Measurements from ENCODE around the gene CATSPERB.
"Not testable (repeated sequence)": the region's sequence is repeated elsewhere in the genome, so short reads cannot be mapped to it uniquely, and the experiment has no call there.

CATSPERB gene

DNA sequence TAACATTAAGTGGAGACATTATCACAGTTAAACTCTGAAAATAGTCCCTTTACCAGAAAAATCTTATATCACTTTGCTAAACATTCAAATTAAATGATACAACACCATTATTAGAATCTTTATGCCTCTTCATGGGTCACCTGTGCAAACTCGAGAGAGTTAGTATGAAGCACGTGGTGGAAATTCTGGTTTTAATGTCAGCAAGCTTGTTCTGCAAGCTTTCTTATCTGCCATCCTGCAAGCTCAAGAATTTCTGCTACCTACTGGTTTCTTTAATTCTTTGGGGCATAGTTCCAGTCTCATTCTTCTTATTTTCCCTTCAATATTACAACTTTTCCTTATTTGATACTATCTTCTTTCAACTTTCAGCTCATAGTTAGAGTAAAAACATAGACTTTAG is 868 bp downstream of the CATSPERB start:
- no peak for DNase-seq

GRCh38 chr14:91729756-91730155 is 2.1 kb downstream of the CATSPERB start:
- no peak for DNase-seq

DNA sequence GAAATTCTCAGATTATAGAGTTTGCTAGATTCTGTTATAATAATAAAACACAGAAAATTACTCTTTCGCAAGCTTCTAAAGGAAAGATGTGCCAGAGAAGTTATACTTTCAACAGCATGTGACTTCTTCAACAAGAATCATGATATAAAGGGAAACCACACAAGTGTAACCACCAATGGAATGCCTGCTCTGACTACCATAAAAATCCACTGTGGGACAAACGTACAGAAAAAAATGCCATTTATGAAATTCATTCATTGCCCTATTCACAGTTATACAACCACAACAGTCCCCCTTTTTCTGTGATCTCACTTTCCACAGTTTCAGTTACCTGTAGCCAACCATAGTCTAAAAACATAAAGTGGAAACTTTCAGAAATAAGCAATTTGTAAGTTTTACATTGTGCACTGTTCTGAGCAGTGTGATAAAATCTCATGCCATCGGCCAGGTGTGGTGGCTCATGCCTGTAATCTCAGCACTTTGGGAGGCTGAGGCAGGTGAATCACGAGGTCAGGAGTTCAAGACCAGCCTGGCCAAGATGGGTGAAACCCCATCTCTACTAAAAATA is 3.2 kb downstream of the CATSPERB start:
- no peak for DNase-seq

- DNase-seq, result no peak
These were observed 4.8 kb downstream of the CATSPERB start for GRCh38 chr14:91727121-91727520.

DNA sequence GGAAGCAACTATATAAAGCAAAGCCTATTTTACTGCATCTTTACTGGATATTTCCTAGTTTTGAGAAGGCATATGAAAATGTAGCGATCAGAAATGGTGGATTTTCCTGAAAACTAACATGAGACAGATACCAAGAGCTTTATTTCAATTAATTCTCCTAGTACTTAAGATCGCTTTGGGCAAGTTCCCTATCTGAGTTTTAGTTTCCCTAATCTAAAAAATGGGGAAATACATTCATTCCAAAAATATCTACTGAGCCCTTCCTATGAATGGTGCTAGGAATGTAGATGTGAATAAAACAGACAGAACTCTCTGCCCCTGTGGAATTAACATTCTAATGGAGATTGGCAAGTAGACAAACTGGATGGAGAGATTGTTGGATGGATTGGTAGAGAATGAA is 8.4 kb downstream of the CATSPERB start:
- DNase-seq, result no peak

DNA sequence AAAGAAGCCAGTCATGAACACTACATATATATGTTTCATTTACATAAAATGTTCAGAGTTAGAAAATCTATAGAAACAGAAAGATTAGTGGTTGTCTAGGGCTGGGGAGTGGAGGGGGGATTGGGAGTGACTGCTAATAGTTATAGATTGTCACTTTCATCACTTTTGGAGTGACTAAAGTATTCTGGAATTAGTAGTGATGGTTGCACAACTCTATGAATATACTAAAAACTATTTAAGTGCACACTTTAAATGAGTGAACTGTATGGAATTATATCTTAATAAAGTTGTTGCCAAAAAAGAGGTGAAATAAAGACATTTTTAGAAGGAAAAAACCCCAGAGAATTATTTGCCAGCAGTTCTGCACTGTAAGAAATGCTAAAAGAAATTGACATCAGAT is 9.5 kb downstream of the CATSPERB start:
- DNase-seq, result no peak

- DNase-seq, result no peak
These were observed 12.0 kb downstream of the CATSPERB start for GRCh38 chr14:91719839-91720238.

- no peak for DNase-seq
These were observed 14.9 kb downstream of the CATSPERB start for GRCh38 chr14:91716999-91717398.

GRCh38 chr14:91714805-91715204 is 17.1 kb downstream of the CATSPERB start:
- DNase-seq, result no peak

- no peak for DNase-seq
These were observed 23.1 kb downstream of the CATSPERB start for GRCh38 chr14:91708795-91709194.

DNA sequence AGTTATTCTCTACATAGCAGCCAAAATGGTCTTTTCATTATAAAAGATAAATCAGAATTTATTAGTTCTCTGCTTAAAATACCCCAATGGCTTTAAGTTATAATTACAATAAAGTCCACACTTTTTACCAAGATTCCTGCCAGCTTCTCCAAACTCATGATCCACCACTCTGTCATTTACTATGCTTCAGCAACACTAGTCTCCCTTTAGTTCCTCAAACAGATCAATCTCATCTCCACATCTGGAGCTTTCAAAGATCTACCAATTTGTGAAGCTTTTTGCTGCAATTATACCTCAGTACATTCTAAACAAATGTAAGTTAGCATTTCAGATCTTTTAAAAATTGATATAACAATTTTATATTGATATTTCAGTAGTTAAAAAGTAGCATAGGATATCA is 24.9 kb downstream of the CATSPERB start:
- DNase-seq, result no peak

GRCh38 chr14:91694643-91695042 is 37.2 kb downstream of the CATSPERB start:
- DNase-seq, result no peak

DNA sequence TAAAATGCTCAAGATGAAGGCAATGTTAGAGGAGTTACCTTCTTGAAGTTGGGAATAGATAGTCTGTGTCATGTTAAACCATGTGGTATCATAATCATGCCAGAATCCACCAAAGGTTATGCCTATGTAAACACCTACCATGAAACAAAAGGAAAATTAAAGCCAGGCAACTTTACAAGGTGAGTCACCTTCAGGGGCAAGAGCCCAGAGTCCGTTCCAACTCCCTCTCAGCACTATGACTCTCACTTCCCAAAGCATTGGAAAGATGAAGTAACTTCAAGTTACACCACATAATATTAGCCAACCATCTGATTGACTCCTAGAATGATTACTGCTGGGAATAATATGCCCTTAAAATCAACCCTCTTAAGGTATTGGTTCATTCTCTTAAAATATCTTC is 38.5 kb downstream of the CATSPERB start:
- no peak for DNase-seq

GRCh38 chr14:91692075-91692474 is 39.8 kb downstream of the CATSPERB start:
- DNase-seq, result no peak

GRCh38 chr14:91689608-91690007 is 42.3 kb downstream of the CATSPERB start:
- DNase-seq, result no peak

DNA sequence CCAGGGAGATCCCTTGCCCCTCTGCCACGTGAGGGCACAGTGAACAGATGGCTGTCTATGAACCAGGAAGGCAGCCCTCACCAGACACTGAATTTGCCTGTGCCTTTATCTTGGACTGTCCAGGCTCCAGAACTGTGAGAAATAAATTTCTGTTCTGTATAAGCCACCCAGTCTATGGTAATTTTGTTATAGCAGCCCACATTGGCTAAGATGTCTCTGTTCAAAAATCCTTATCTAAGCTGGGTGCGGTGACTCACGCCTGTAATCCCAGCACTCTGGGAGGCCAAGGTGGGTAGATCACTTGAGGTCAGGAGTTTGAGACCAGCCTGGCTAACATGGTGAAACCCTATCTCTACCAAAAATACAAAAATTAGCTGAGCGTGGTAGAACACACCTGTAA is 44.5 kb downstream of the CATSPERB start:
- DNase-seq, result not testable (repeated sequence)

- DNase-seq, result no peak
These were observed 46.3 kb downstream of the CATSPERB start for GRCh38 chr14:91685600-91685999.

DNA sequence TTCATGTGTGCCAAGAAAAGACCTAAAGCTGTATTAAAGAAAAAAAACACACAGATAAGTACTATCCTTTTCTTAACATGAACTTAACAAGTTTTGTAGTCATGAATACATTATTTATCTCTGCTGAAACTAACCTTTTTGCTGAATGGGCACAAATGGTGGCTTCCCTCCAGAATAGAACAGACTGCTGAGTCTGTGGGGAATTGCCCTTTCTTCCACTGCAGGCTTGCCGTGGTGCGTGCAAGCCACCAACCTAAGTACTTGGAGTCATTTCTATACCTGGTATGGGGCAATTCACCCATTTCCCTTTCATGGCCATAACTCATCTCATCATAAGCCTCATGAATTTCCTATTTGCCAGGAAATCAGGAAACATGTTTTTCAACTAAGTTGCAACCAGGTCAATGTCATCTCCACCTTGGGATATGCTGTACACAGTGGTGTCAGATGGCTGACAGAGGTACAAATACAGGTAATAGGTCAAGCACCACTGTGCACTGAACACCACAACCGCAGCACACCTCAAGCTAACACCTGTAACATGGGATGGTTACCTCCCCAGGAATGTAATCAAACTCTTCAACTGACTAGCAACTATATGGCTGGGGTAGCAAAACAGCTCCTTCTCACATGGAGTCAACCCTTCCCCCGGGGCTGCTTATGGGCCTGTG is 49.9 kb downstream of the CATSPERB start:
- DNase-seq, result no peak

- no peak for DNase-seq
These were observed 50.8 kb downstream of the CATSPERB start for GRCh38 chr14:91681118-91681517.

DNA sequence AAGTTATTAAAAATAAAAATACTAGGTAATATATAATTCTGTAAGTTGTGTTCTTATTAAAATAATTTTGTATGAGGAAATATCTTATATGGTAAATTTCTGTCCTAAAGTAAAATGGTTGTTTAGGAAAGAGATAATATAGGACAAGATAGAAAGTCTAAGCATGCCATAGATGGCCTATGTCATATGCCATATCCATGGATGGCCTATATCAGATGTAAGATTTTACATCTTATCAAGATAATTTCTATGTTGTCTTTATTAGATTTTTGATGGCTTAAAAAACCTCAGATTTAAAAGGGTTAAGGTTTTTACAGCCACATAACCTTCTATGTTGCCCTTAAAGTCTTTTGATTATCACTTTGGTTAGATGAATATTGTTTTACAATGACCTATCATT is 52.6 kb downstream of the CATSPERB start:
- DNase-seq, result no peak

GRCh38 chr14:91677687-91678086 is 54.2 kb downstream of the CATSPERB start:
- DNase-seq, result not testable (repeated sequence)

- no peak for DNase-seq
These were observed 57.0 kb downstream of the CATSPERB start for GRCh38 chr14:91674911-91675310.

GRCh38 chr14:91669867-91670266 is 62.0 kb downstream of the CATSPERB start:
- DNase-seq, result no peak

DNA sequence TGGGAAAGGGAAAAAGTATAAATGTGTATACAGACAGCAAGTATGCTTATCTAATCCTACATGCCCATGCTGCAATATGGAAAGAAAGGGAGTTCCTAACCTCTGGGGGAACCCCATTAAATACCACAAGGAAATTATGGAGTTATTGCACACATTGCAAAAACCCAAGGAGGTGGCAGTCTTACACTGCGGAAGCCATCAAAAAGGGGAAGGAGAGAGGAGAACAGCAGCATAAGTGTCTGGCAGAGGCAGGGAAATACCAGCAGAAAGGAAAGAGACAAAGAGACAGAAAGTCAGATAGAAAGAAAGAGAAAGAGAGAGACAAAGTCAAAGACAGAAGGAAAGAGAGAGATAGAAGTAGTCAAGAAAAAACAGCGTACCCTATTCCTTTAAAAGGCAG is 64.8 kb downstream of the CATSPERB start:
- not testable (repeated sequence) for DNase-seq

GRCh38 chr14:91660790-91661189 is 71.1 kb downstream of the CATSPERB start:
- no peak for DNase-seq
